Muscle layer of duodenum (tissue), 2 donors: Measurements from ENCODE around the gene RBM19.

Source experiments
- H3K27ac ChIP-seq: one replicate; pipeline ENCODE4 v1.7.0; 2013; ENCODE audit warnings: mild to moderate bottlenecking, low read length
- H3K27me3 ChIP-seq: one replicate; pipeline ENCODE4 v1.7.0; 2013; ENCODE audit warnings: low read depth, mild to moderate bottlenecking, control low read depth, low read length
- H3K36me3 ChIP-seq, 2 donors: one replicate each; pipeline ENCODE4 v1.7.0; 2013; ENCODE audit warnings: low read length in 2 of 2, control low read depth in 1 of 2, mild to moderate bottlenecking in 1 of 2; ENCODE audit not compliant: insufficient read depth in 2 of 2, control insufficient read depth in 1 of 2
- H3K4me1 ChIP-seq, 2 donors: one replicate each; pipeline ENCODE4 v1.7.0; 2013; ENCODE audit warnings: low read length in 2 of 2, mild to moderate bottlenecking in 2 of 2, control low read depth in 1 of 2, moderate library complexity in 1 of 2; ENCODE audit not compliant: insufficient read depth in 2 of 2, control insufficient read depth in 1 of 2
- H3K4me3 ChIP-seq, 2 donors: one replicate each; pipeline ENCODE4 v1.7.0; 2013; ENCODE audit warnings: low read length in 2 of 2, low read depth in 1 of 2, mild to moderate bottlenecking in 1 of 2
- H3K9me3 ChIP-seq, 2 donors: one replicate each; pipeline ENCODE4 v1.7.0; 2013; ENCODE audit warnings: low read length in 2 of 2, control low read depth in 1 of 2, mild to moderate bottlenecking in 1 of 2; ENCODE audit not compliant: control insufficient read depth in 1 of 2
- donor health status: healthy.

The RBM19 gene

GRCh38 chr12:113967368-113967767 is 1.2 kb upstream of the RBM19 start:
- Histone ChIP-seq H3K9me3 (no peaks in the 10 kb centered on the region), H3K27ac (no peak overlapping the region), H3K4me3 (no peak overlapping the region), H3K4me1 (peaks cover 0 to 15% of the 10 kb centered on the region in 2 donors), H3K27me3 (no peaks in the 10 kb centered on the region), H3K36me3 (peaks cover under 1 to 6% of the 10 kb centered on the region in 2 donors)

GRCh38 chr12:113962733-113963132 is 3.4 kb downstream of the RBM19 start:
- Histone ChIP-seq H3K9me3 (no peaks in the 10 kb centered on the region), H3K27me3 (no peaks in the 10 kb centered on the region), H3K4me3 (no peak overlapping the region), H3K4me1 (peaks cover 0 to 15% of the 10 kb centered on the region in 2 donors), H3K27ac (no peak overlapping the region), H3K36me3 (peaks cover 47 to 50% of the 10 kb centered on the region in 2 donors)

- Histone ChIP-seq H3K9me3 (no peaks in the 10 kb centered on the region), H3K4me1 (peaks cover 0 to 14% of the 10 kb centered on the region in 2 donors), H3K4me3 (no peak overlapping the region), H3K27me3 (no peaks in the 10 kb centered on the region), H3K36me3 (peaks cover 50 to 51% of the 10 kb centered on the region in 2 donors), H3K27ac (no peak overlapping the region)
These were observed 4.0 kb downstream of the RBM19 start for GRCh38 chr12:113961921-113962710.

GRCh38 chr12:113960030-113960429 is 6.1 kb downstream of the RBM19 start:
- H3K4me1 ChIP-seq: peaks cover 0 to 2% of the 10 kb centered on the region in 2 donors
- H3K27me3 ChIP-seq: no peaks in the 10 kb centered on the region
- H3K9me3 ChIP-seq: no peaks in the 10 kb centered on the region
- no peak overlapping the region for H3K4me3 ChIP-seq
- no peak overlapping the region for H3K27ac ChIP-seq
- peaks cover 58 to 70% of the 10 kb centered on the region in 2 donors for H3K36me3 ChIP-seq

GRCh38 chr12:113959096-113959495 is 7.0 kb downstream of the RBM19 start:
- no peak overlapping the region for H3K4me3 ChIP-seq
- H3K4me1 ChIP-seq: no peaks in the 10 kb centered on the region
- no peaks in the 10 kb centered on the region for H3K27me3 ChIP-seq
- H3K9me3 ChIP-seq: no peaks in the 10 kb centered on the region
- H3K36me3 ChIP-seq: peaks cover 66 to 79% of the 10 kb centered on the region in 2 donors
- H3K27ac ChIP-seq: no peak overlapping the region

GRCh38 chr12:113958108-113958507 is 8.0 kb downstream of the RBM19 start:
- H3K36me3 ChIP-seq: peaks cover 68 to 89% of the 10 kb centered on the region in 2 donors
- no peak overlapping the region for H3K27ac ChIP-seq
- H3K4me1 ChIP-seq: no peaks in the 10 kb centered on the region
- no peaks in the 10 kb centered on the region for H3K27me3 ChIP-seq
- H3K4me3 ChIP-seq: no peak overlapping the region
- no peaks in the 10 kb centered on the region for H3K9me3 ChIP-seq

- H3K9me3 ChIP-seq: no peaks in the 10 kb centered on the region
- no peak overlapping the region for H3K4me3 ChIP-seq
- peaks cover 72 to 94% of the 10 kb centered on the region in 2 donors for H3K36me3 ChIP-seq
These were observed 8.5 kb downstream of the RBM19 start for GRCh38 chr12:113957627-113958026.

GRCh38 chr12:113955109-113955970 is 10.8 kb downstream of the RBM19 start:
- Histone ChIP-seq H3K4me3 (no peak overlapping the region), H3K36me3 (peaks cover 64 to 96% of the 10 kb centered on the region in 2 donors), H3K9me3 (no peaks in the 10 kb centered on the region), H3K27ac (no peak overlapping the region), H3K27me3 (no peaks in the 10 kb centered on the region), H3K4me1 (no peaks in the 10 kb centered on the region)

More at GRCh38 chr12:113957627-113958026, 8.5 kb downstream of the RBM19 start:
- no peaks in the 10 kb centered on the region for H3K27me3 ChIP-seq
- no peak overlapping the region for H3K27ac ChIP-seq
- H3K4me1 ChIP-seq: no peaks in the 10 kb centered on the region

- peaks cover 62 to 96% of the 10 kb centered on the region in 2 donors for H3K36me3 ChIP-seq
- H3K27me3 ChIP-seq: no peaks in the 10 kb centered on the region
- no peaks in the 10 kb centered on the region for H3K4me1 ChIP-seq
- no peaks in the 10 kb centered on the region for H3K9me3 ChIP-seq
- H3K4me3 ChIP-seq: no peak overlapping the region
- H3K27ac ChIP-seq: no peak overlapping the region
These were observed 11.6 kb downstream of the RBM19 start for GRCh38 chr12:113954547-113954946.

- Histone ChIP-seq H3K27ac (no peak overlapping the region), H3K4me3 (no peak overlapping the region), H3K27me3 (no peaks in the 10 kb centered on the region), H3K4me1 (no peaks in the 10 kb centered on the region), H3K9me3 (no peaks in the 10 kb centered on the region), H3K36me3 (peaks cover 71 to 99% of the 10 kb centered on the region in 2 donors)
These were observed 15.3 kb downstream of the RBM19 start for GRCh38 chr12:113950873-113951272.
